ENCODE data around the gene AMFR. TPM values are rescaled to one million over a fixed set of nuclear protein-coding genes. Genes with fewer than 3 reads are reported as not detected.
A peak's percentile ranks its signal among the peaks of the same experiment; 100 is the strongest.

Gene AMFR
- total and polyA plus RNA-seq, 3 donors from 2014 or later, result 258 to 337 (median 287) TPM

DNA sequence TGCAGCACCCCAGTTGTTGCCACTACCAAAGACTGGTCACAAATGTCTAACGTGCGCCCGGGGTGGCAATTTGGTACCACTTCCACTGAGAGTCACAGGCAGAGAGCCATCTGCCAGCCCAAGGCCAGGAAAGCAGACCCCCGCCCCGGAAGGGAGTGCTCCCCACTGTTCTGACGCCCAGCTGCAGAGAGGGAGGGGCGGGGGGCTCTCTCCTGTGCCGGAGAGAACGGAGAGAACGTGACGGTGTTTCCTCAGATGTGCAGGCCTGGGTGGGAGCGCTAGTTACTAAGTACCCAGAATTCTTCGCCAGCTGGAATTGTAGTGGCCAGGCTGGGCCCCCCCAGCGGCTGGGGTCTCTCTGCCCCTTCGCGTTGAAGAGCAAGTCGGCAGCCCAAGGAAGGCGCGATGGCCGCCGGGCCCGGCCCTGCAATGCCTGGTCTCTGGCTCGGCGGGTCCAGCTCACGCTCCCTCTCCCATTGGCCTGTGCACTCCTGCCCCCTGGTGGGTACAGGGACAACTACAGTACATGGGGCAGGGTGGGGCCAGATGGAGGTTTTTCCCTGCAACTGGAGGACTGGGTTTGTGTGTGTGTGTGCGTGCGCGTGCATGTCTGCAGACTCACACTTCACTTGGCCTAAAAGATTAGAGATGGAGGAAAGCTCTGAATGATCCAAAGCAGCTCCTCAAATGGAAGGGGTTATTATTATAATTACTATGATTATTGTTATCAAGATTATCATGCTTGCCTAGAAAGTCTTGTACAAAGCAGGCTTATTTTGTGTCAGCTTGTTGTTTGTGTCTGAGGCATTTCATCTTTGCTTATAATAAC, 107.1 kb downstream of the AMFR start:
- intact Hi-C loops (cut with DNase I; ENCODE audit: low total_unique reads), result loop anchor here (5.0 kb wide), 1 partner anchor 376 kb away; no protein-coding TSS in a partner anchor
- Histone ChIP-seq H3K9me3 (no peaks in the 10 kb centered on the region), H3K36me3 (ENCODE audit: low read depth, missing control alignments) (no peaks in the 10 kb centered on the region), H3K4me3 (no peak overlapping the region), H3K27ac (peak overlapping the region in 1 of 2 donors; percentile 21), H3K27me3 (no peaks in the 10 kb centered on the region), H3K4me1 (peaks cover 10% of the 10 kb centered on the region)
- 11 to 12% methylated on average over 10 to 28 of the region's 28 CpGs for WGBS, 2 donors
- TF ChIP-seq CTCF (IDR thresholded peaks at IDR 0.05) (peak; percentile 93 to 97 (median 96)), POLR2A (IDR thresholded peaks at IDR 0.05) (no peak)
- peak; percentile 91 for DNase-seq

DNA sequence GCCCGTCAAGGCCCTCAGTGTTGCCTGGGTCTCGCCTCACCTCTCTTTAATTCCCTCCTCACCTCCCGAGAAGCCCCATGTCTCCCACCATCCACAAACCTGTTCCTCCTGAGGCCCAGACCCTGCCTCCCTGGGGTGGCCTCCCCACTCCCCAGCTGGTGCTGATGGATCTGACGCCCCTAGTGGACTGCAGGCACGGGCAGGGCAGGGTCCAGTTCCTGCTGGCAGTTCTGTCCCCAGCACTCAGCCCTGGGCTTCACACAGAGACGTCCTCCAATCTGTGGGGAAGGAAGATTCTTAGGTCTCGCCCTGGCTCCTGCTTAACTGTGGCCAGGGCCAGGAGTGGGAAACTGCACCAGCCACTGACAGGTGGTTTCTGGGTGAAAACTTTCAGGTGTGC, 108.8 kb downstream of the AMFR start:
- peaks cover 10% of the 10 kb centered on the region for H3K4me1 ChIP-seq
- no peaks in the 10 kb centered on the region for H3K27me3 ChIP-seq
- no peak for DNase-seq
- no peaks in the 10 kb centered on the region for H3K36me3 ChIP-seq (ENCODE audit: low read depth, missing control alignments)
- intact Hi-C loops (cut with DNase I; ENCODE audit: low total_unique reads), result loop anchor here (5.0 kb wide), 1 partner anchor 374 kb away; no protein-coding TSS in a partner anchor
- H3K27ac ChIP-seq, result no peak overlapping the region
- no peaks in the 10 kb centered on the region for H3K9me3 ChIP-seq
- no peak overlapping the region for H3K4me3 ChIP-seq
- WGBS, 2 donors, result 84 to 86% methylated on average over 4 to 7 of the region's 7 CpGs
- TF ChIP-seq CTCF (IDR thresholded peaks at IDR 0.05), result no peak
- no peak for TF ChIP-seq POLR2A (IDR thresholded peaks at IDR 0.05)

DNA sequence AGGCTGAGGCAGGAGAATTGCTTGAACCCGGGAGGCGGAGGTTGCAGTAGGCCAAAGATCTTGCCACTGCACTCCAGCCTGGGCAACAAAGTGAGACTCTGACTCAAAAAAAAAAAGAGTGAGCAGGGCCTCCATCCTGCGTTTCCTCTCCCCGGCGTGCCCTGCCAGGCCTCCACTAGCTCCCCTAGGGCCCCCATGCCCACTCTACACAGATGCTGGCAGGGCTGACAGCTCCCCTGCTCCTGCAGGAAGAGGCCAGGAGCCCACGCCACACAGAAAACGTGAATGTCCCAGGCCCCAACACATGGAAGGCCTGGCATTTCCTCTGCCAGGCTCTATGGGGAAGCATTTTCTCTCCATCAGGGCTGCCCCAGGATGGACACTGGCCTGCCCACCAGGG, 109.4 kb downstream of the AMFR start:
- Histone ChIP-seq H3K27ac (no peak overlapping the region), H3K27me3 (no peaks in the 10 kb centered on the region), H3K4me3 (no peak overlapping the region), H3K4me1 (peaks cover 10% of the 10 kb centered on the region), H3K9me3 (no peaks in the 10 kb centered on the region), H3K36me3 (ENCODE audit: low read depth, missing control alignments) (no peaks in the 10 kb centered on the region)
- DNase-seq, result no peak
- intact Hi-C loops (cut with DNase I; ENCODE audit: low total_unique reads), result loop anchor here (5.0 kb wide), 1 partner anchor 374 kb away; no protein-coding TSS in a partner anchor
- WGBS, 2 donors, result 90 to 98% methylated on average over 4 to 7 of the region's 7 CpGs
- TF ChIP-seq POLR2A (IDR thresholded peaks at IDR 0.05), result no peak
- no peak for TF ChIP-seq CTCF (IDR thresholded peaks at IDR 0.05)

DNA sequence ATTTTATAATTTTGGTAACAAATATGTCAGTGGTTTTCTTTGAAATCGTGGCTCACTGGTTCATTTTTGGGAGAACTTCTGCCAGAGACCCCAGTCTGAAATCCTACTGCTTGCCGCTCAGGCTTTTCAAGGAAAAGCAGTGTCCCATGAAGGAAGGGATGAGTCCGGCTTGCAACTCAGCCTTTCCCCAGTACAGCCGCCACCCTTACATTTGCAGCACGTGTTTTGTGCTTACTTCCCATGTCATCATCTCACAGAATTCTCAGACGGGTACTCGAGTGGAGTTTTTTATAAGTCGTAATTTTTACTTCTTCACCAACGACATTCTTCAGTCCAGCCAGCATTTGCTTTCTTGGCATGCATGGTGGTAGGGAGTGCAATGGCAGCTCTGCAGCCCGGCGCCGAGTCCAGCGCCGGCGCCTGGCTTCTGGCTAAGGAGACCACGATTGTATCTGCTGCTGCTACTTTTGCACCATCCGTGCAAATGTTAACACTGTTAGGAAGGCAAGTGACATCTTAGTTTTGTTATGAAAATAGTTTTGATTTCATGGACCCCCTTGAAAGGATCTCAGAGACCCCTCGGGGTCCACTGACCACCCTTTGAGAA, 111.0 kb downstream of the AMFR start:
- peaks cover 10% of the 10 kb centered on the region for H3K4me1 ChIP-seq
- intact Hi-C loops (cut with DNase I; ENCODE audit: low total_unique reads), result no loop called here
- DNase-seq, result no peak
- no peak overlapping the region for H3K4me3 ChIP-seq
- no peaks in the 10 kb centered on the region for H3K9me3 ChIP-seq
- H3K27ac ChIP-seq, result no peak overlapping the region
- TF ChIP-seq CTCF (IDR thresholded peaks at IDR 0.05) (no peak), POLR2A (IDR thresholded peaks at IDR 0.05) (no peak)
- no peaks in the 10 kb centered on the region for H3K27me3 ChIP-seq
- WGBS, 2 donors, result 88 to 94% methylated on average over 18 of the region's 18 CpGs
- no peaks in the 10 kb centered on the region for H3K36me3 ChIP-seq (ENCODE audit: low read depth, missing control alignments)

Measured in testis (tissue), 3 donors.